Measurements from ENCODE around the gene KAZN. TPM values are rescaled to one million over a fixed set of nuclear protein-coding genes. Genes with fewer than 3 reads are reported as not detected.

Gene KAZN
- polyA plus RNA-seq, 1 donor (not counting 4 experiments of a cell fraction or from before 2014, with no cell fraction given) = 5.9 TPM

- H3K4me3 ChIP-seq (ENCODE audit: control insufficient read depth in 2 of 3, extremely low read depth in 1 of 3, insufficient read depth in 2 of 3, low read depth in 1 of 3, low read length in 3 of 3) = no peak overlapping the region
- H3K9me1 ChIP-seq (ENCODE audit: control insufficient read depth, extremely low read depth, insufficient read depth, low read length) = no peaks in the 10 kb centered on the region
- no peak overlapping the region for H3K27ac ChIP-seq (ENCODE audit: control insufficient read depth, insufficient read depth, low read length)
- H3K4me1 ChIP-seq (ENCODE audit: control insufficient read depth, extremely low read depth, insufficient read depth, low read length) = no peaks in the 10 kb centered on the region
- no peaks in the 10 kb centered on the region for H4K20me1 ChIP-seq (ENCODE audit: control insufficient read depth, extremely low read depth, insufficient read depth, low read length)
- no peaks in the 10 kb centered on the region for H3K27me3 ChIP-seq (ENCODE audit: control insufficient read depth, extremely low read depth, insufficient read depth, low read length)
- no peak overlapping the region for H3K4me2 ChIP-seq (ENCODE audit: control insufficient read depth, extremely low read depth, insufficient read depth, low read depth, low read length)
- H3K9me3 ChIP-seq (ENCODE audit: control insufficient read depth, low read depth, low read length) = no peaks in the 10 kb centered on the region
- peak in 1 of 3 experiments; percentile 36 for TF ChIP-seq CTCF (optimal IDR thresholded peaks at IDR 0.05 in 1 of 3, IDR thresholded peaks at IDR 0.05 in 1 of 3, conservative IDR thresholded peaks at IDR 0.05 in 1 of 3; ENCODE audit: extremely low read depth in 1 of 3, insufficient read depth in 2 of 3, low read length in 3 of 3)
- no peak for TF ChIP-seq EZH2 (IDR thresholded peaks at IDR 0.05; ENCODE audit: low read length)
- no peaks in the 10 kb centered on the region for H3K79me2 ChIP-seq (ENCODE audit: control insufficient read depth, insufficient read depth, low read length)
- FAIRE-seq = no peak
- no peak overlapping the region for H3K9ac ChIP-seq (ENCODE audit: control insufficient read depth, extremely low read depth, insufficient read depth, low read length)
- dilution Hi-C loops (cut with MboI; ENCODE audit: extremely low pct_ligation_motif_present, low sequenced_read_pairs) = no loop called here
- H2AFZ ChIP-seq (ENCODE audit: control insufficient read depth, low read length) = no peak overlapping the region
- no peaks in the 10 kb centered on the region for H3K36me3 ChIP-seq (ENCODE audit: control insufficient read depth in 2 of 2, extremely low read depth in 1 of 2, insufficient read depth in 2 of 2, low read length in 2 of 2)
- no peak for DNase-seq (ENCODE audit: low read depth, low spot score)
Measured at GRCh38 chr1:14608308-14608707, 9.8 kb downstream of the KAZN start.

GRCh38 chr1:14610761-14611160 is 12.3 kb downstream of the KAZN start:
- H3K9me1 ChIP-seq (ENCODE audit: control insufficient read depth, extremely low read depth, insufficient read depth, low read length) = no peaks in the 10 kb centered on the region
- H3K79me2 ChIP-seq (ENCODE audit: control insufficient read depth, insufficient read depth, low read length) = no peaks in the 10 kb centered on the region
- no peaks in the 10 kb centered on the region for H3K36me3 ChIP-seq (ENCODE audit: control insufficient read depth in 2 of 2, extremely low read depth in 1 of 2, insufficient read depth in 2 of 2, low read length in 2 of 2)
- FAIRE-seq = no peak
- dilution Hi-C loops (cut with MboI; ENCODE audit: extremely low pct_ligation_motif_present, low sequenced_read_pairs) = no loop called here
- H3K4me3 ChIP-seq (ENCODE audit: control insufficient read depth in 2 of 3, extremely low read depth in 1 of 3, insufficient read depth in 2 of 3, low read depth in 1 of 3, low read length in 3 of 3) = no peak overlapping the region
- H3K9ac ChIP-seq (ENCODE audit: control insufficient read depth, extremely low read depth, insufficient read depth, low read length) = no peak overlapping the region
- no peaks in the 10 kb centered on the region for H3K9me3 ChIP-seq (ENCODE audit: control insufficient read depth, low read depth, low read length)
- H3K27ac ChIP-seq (ENCODE audit: control insufficient read depth, insufficient read depth, low read length) = no peak overlapping the region
- no peak for DNase-seq (ENCODE audit: low read depth, low spot score)
- H3K4me1 ChIP-seq (ENCODE audit: control insufficient read depth, extremely low read depth, insufficient read depth, low read length) = no peaks in the 10 kb centered on the region
- H4K20me1 ChIP-seq (ENCODE audit: control insufficient read depth, extremely low read depth, insufficient read depth, low read length) = no peaks in the 10 kb centered on the region
- TF ChIP-seq EZH2 (IDR thresholded peaks at IDR 0.05; ENCODE audit: low read length) (no peak), CTCF (optimal IDR thresholded peaks at IDR 0.05 in 1 of 3, IDR thresholded peaks at IDR 0.05 in 1 of 3, conservative IDR thresholded peaks at IDR 0.05 in 1 of 3; ENCODE audit: extremely low read depth in 1 of 3, insufficient read depth in 2 of 3, low read length in 3 of 3) (no peak)
- no peak overlapping the region for H3K4me2 ChIP-seq (ENCODE audit: control insufficient read depth, extremely low read depth, insufficient read depth, low read depth, low read length)
- no peak overlapping the region for H2AFZ ChIP-seq (ENCODE audit: control insufficient read depth, low read length)
- no peaks in the 10 kb centered on the region for H3K27me3 ChIP-seq (ENCODE audit: control insufficient read depth, extremely low read depth, insufficient read depth, low read length)
